Measurements from ENCODE around the gene IFNL1. TPM values are rescaled to one million over a fixed set of nuclear protein-coding genes. Genes with fewer than 3 reads are reported as not detected.
"Not testable (repeated sequence)": the region's sequence is repeated elsewhere in the genome, so short reads cannot be mapped to it uniquely, and the experiment has no call there.

The IFNL1 gene
- total RNA-seq, 1 donor from 2014 or later = not detected

- TF ChIP-seq POLR2AphosphoS5 (IDR thresholded peaks at IDR 0.05; ENCODE audit: insufficient read depth in 1 of 2, low read depth in 1 of 2) (no peak), POLR2A (IDR thresholded peaks at IDR 0.05) (no peak)
- TF ChIP-seq, protein P1, sequence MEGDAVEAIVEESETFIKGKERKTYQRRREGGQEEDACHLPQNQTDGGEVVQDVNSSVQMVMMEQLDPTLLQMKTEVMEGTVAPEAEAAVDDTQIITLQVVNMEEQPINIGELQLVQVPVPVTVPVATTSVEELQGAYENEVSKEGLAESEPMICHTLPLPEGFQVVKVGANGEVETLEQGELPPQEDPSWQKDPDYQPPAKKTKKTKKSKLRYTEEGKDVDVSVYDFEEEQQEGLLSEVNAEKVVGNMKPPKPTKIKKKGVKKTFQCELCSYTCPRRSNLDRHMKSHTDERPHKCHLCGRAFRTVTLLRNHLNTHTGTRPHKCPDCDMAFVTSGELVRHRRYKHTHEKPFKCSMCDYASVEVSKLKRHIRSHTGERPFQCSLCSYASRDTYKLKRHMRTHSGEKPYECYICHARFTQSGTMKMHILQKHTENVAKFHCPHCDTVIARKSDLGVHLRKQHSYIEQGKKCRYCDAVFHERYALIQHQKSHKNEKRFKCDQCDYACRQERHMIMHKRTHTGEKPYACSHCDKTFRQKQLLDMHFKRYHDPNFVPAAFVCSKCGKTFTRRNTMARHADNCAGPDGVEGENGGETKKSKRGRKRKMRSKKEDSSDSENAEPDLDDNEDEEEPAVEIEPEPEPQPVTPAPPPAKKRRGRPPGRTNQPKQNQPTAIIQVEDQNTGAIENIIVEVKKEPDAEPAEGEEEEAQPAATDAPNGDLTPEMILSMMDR (IDR thresholded peaks at IDR 0.05) = no peak
Observed at GRCh38 chr19:39308531-39309304, 12.5 kb downstream of the IFNL1 start.

GRCh38 chr19:39309305-39309670 lies 13.1 kb downstream of the IFNL1 start:
- H3K36me3 ChIP-seq; H3K27ac ChIP-seq; H3K9me3 ChIP-seq; DNase-seq (ENCODE audit: extremely low spot score in 2 of 2); H3K27me3 ChIP-seq; intact Hi-C loops (cut with DNase I); H3K4me3 ChIP-seq: not testable (repeated sequence)
- peaks cover 19% of the 10 kb centered on the region for H3K4me1 ChIP-seq

More at GRCh38 chr19:39308531-39309304, 12.5 kb downstream of the IFNL1 start:
- no peaks in the 10 kb centered on the region for H3K9me3 ChIP-seq
- H3K4me3 ChIP-seq = no peak overlapping the region
- intact Hi-C loops (cut with DNase I) = no loop called here
- DNase-seq (ENCODE audit: extremely low spot score in 2 of 2) = no peak
- peaks cover 19% of the 10 kb centered on the region for H3K4me1 ChIP-seq
- H3K36me3 ChIP-seq = no peaks in the 10 kb centered on the region
- peaks cover 8% of the 10 kb centered on the region for H3K27me3 ChIP-seq
- no peak overlapping the region for H3K27ac ChIP-seq

- H3K4me3 ChIP-seq = no peak overlapping the region
- intact Hi-C loops (cut with DNase I) = no loop called here
- no peaks in the 10 kb centered on the region for H3K9me3 ChIP-seq
- H3K36me3 ChIP-seq = no peaks in the 10 kb centered on the region
- no peak for TF ChIP-seq POLR2A (IDR thresholded peaks at IDR 0.05)
- peaks cover 19% of the 10 kb centered on the region for H3K4me1 ChIP-seq
- no peak for DNase-seq (ENCODE audit: extremely low spot score in 2 of 2)
- no peak overlapping the region for H3K27ac ChIP-seq
- peaks cover 8% of the 10 kb centered on the region for H3K27me3 ChIP-seq
Observed at GRCh38 chr19:39310558-39311311, 14.5 kb downstream of the IFNL1 start.

DNA sequence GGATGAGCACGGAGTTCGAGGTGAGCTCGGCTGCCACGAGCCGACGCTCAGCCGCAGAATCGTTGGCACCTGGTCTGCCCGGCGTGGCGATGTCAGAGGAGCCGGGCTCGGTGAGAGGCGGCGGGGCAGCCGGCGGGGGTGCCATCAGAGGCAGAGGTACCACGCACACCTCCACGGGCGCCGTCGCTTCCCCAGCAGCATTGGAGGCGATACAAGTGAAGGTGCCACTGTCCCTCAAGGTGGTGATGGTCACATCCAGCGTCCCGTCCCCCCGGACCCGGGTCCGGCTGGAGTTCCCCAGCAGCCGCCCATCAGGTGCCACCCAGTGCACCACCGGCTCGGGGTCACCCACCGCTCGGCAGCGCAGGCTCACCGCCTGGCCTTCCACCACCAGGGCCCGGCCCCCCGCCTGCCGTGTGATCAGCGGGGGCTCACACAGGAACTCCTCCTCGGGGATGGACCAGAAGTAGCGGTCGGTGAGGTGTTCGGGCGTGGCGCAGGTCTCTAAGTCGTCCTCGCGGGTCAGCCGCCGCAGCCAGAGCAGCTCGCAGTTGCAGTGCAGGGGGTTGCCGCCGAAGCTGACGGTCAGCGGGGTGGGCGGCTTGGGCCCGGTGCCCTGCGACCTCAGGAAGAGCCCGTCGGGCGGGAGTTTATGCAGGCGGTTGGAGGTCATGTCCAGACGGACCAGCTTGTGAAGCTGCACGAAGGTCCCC lies 18.0 kb downstream of the IFNL1 start:
- no peaks in the 10 kb centered on the region for H3K27me3 ChIP-seq
- no peak overlapping the region for H3K27ac ChIP-seq
- DNase-seq (ENCODE audit: extremely low spot score in 2 of 2) = no peak
- H3K9me3 ChIP-seq = no peaks in the 10 kb centered on the region
- TF ChIP-seq POLR2AphosphoS5 (IDR thresholded peaks at IDR 0.05; ENCODE audit: insufficient read depth in 1 of 2, low read depth in 1 of 2) = no peak
- TF ChIP-seq, protein P1 (IDR thresholded peaks at IDR 0.05) = no peak
- no peak for TF ChIP-seq POLR2A (IDR thresholded peaks at IDR 0.05)
- H3K4me1 ChIP-seq = no peaks in the 10 kb centered on the region
- intact Hi-C loops (cut with DNase I) = no loop called here
- no peaks in the 10 kb centered on the region for H3K36me3 ChIP-seq
- H3K4me3 ChIP-seq = no peak overlapping the region

DNA sequence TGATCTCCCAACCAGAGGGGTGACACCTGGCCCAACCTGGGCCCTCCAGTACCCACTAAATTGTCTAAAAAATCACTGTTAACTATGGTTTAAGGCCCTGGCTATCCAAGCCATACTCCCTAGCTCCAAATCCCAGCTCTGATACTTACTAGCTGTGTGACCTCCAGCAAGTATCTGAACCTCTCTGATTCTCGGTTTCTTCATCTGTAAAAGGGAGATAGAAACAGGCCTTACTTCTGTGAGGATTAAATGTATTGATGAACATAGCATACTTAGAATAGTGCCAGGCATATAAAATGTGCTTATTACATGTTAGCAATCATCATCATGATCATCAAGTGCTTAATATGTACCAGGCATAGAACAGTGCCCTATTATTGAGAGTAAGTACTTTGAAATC lies 19.7 kb downstream of the IFNL1 start:
- H3K4me3 ChIP-seq = no peak overlapping the region
- intact Hi-C loops (cut with DNase I) = no loop called here
- DNase-seq (ENCODE audit: extremely low spot score in 2 of 2) = no peak

More for the DNA sequence above, 19.7 kb downstream of the IFNL1 start:
- H3K4me1 ChIP-seq = peaks cover 11% of the 10 kb centered on the region
- H3K27me3 ChIP-seq = no peaks in the 10 kb centered on the region
- no peaks in the 10 kb centered on the region for H3K36me3 ChIP-seq
- TF ChIP-seq POLR2A (IDR thresholded peaks at IDR 0.05) (no peak), POLR2AphosphoS5 (IDR thresholded peaks at IDR 0.05; ENCODE audit: insufficient read depth in 1 of 2, low read depth in 1 of 2) (no peak)
- TF ChIP-seq, protein P1 (IDR thresholded peaks at IDR 0.05) = no peak
- no peaks in the 10 kb centered on the region for H3K9me3 ChIP-seq
- H3K27ac ChIP-seq = no peak overlapping the region

Data from vagina (tissue), 2 donors.